A549 (cell line): Measurements from ENCODE around the gene ZNF816.

ENCODE experiments used
- HOXB13 ChIP-seq: fragments of 250-450 bp; sonication (Bioruptor Pico); IDR thresholded peaks from 2 replicates; pipeline ENCODE4 v1.5.0; 2020; ENCODE audit warnings: low read depth, mild to moderate bottlenecking, moderate library complexity
- TF ChIP-seq, protein P1 (sequence below): fragments of >200 bp; sonication (Bioruptor Twin); formaldehyde crosslinking; IDR thresholded peaks from 3 replicates; pipeline ENCODE4 v1.5.1; 2016

DNA sequence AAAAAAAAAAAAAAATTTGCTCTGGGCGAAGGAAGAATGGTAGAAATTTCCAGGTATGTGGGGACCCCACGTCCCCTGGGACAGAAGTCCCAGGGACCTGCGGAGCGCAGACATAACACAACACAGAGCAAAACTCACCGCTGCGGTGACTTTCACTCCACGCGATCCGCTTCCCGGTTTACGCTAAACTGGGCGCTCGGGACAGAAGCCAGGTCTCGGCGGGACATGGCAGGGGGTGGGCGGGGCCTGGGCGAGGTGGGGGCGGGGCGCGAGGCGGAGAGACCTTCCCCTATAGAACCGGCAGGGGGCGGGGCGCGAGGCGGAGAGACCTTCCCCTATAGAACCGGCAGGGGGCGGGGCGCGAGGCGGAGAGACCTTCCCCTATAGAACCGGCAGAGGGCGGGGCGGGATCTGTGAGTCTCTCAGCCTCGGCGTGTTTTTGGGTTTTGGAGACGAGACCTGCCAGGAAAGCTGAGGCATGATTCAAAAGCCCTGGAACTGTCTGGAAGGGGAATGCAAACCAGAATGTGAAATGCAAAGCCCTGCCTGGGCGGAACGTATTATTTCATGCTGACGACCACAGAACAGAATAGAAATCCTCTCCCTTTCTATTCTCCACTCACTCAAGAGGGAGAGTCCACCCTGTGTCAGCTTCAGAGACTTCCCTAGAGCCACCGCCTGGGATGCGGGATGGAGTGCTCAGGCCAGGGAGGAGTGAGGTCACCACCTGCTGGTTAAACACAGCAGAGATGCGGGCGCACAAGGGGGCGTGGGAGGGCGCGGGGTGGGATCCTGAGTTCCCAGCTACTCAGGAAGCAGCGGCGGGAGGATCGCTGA is 30.9 kb upstream of the ZNF816 start:
- TF ChIP-seq, protein P1, sequence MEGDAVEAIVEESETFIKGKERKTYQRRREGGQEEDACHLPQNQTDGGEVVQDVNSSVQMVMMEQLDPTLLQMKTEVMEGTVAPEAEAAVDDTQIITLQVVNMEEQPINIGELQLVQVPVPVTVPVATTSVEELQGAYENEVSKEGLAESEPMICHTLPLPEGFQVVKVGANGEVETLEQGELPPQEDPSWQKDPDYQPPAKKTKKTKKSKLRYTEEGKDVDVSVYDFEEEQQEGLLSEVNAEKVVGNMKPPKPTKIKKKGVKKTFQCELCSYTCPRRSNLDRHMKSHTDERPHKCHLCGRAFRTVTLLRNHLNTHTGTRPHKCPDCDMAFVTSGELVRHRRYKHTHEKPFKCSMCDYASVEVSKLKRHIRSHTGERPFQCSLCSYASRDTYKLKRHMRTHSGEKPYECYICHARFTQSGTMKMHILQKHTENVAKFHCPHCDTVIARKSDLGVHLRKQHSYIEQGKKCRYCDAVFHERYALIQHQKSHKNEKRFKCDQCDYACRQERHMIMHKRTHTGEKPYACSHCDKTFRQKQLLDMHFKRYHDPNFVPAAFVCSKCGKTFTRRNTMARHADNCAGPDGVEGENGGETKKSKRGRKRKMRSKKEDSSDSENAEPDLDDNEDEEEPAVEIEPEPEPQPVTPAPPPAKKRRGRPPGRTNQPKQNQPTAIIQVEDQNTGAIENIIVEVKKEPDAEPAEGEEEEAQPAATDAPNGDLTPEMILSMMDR: no peak
- TF ChIP-seq HOXB13: no peak
